ENCODE results near the gene TNFSF15. TPM values are rescaled to one million over a fixed set of nuclear protein-coding genes. Genes with fewer than 3 reads are reported as not detected.
"Not testable (repeated sequence)": the region's sequence is repeated elsewhere in the genome, so short reads cannot be mapped to it uniquely, and the experiment has no call there.

TNFSF15 gene
- total RNA-seq, 1 experiment from 2014 or later, result 0.15 TPM

DNA sequence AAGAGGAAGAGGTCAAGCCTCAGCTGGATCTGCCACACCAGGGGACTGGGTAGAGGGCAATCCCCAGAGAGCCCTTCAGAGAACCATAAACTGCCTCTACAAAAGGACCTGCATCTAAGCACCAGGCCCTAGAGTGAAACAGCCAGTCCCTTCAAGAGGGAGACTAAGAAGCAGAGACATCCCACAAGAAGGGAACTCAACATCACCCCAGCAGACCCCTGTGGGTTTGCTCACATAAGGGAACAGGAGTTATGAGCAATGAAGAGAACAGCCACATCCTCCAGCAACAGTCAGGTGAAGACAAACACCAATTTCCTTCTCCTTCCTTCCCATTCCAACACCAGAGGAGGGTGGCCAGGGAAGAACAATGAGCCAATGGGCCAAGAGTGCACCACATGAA, 48.9 kb downstream of the TNFSF15 start:
- DNase-seq (ENCODE audit: low read depth), result no peak

DNA sequence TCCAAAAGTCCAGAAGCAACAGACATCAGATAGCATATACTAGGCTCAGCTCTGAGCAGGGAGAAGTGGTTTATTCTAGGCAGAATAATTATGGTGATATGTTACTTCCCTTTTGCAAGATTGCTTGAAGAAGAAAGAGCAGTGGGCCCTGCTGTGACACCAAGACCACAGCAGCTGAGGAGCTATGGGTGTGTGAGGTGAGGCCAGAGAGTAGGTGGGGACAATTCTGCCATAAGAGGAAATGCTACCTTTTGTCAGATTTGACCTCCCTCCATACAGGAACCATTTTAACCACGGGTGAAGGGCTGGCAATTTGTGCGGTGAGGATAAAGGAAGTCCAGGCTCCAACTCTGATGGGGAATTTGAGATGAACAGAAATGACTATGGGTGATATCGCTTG, 51.3 kb downstream of the TNFSF15 start:
- DNase-seq (ENCODE audit: low read depth), result no peak

DNA sequence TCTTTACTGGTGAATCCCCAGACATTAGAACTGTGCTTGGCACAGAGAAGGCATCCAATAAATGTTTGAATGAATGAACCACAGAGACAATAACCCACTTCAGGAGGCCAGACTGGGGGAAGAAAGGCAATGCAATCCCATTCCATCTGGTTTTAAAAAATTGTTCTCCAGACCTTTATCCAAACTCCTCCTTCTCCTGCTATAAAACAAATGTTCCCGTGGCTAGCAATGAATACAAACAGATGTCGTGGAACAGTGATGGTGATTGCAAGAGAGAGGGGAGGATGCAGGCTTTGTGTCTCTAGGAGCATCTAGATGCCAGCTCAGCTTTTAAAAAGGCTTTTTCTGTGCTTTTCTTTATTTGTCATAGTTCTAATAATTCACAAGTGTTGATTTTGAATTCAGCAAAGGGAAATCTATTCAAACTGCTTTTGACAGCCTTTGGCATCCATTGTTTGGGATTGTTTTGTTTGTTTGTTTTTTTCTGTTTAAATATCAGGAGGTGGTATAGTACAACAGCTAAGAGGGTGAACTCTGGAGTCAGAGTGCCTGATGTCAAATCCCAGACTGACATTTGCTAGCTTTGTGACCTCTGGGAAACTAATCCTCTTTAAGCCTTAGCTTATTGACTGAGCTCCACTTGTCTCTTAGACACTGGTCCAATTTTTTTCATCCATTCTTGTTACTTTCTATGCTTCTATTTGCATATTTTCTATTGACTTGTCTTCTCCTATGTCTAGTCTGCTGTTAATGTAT, 59.1 kb downstream of the TNFSF15 start:
- DNase-seq (ENCODE audit: low read depth), result no peak

DNA sequence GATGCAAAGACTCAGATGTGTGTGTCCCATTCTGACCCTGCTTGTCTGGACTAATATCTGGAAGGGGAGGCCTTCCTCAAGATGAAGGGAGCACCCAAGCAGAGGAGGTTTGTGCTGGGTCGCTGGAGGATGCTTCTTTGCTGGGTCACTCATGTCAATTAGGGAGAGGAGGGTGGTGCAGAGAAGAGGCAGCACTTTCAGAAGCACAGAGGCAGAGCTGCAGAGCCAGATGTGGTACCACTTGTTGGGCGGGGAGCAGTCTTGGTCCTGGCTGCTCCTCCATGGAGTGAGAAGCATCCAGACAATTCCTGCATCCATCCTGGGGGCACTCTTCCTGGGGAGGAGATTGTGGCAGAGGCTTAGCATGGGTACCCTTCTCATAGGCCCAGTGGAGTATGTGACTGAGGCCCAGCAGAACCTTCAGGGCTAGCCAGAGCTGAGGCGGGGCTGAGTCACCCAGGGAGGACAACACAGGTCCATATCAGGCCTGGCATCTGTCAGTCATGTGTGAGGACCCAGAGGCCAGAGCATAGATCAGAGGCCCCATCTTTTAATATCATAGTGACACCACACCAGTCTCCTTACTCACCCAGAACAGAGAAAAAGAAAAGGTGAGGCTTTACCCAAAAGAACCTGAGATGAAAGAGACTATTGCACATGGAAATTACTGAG, 59.8 kb downstream of the TNFSF15 start:
- DNase-seq (ENCODE audit: low read depth), result no peak

DNA sequence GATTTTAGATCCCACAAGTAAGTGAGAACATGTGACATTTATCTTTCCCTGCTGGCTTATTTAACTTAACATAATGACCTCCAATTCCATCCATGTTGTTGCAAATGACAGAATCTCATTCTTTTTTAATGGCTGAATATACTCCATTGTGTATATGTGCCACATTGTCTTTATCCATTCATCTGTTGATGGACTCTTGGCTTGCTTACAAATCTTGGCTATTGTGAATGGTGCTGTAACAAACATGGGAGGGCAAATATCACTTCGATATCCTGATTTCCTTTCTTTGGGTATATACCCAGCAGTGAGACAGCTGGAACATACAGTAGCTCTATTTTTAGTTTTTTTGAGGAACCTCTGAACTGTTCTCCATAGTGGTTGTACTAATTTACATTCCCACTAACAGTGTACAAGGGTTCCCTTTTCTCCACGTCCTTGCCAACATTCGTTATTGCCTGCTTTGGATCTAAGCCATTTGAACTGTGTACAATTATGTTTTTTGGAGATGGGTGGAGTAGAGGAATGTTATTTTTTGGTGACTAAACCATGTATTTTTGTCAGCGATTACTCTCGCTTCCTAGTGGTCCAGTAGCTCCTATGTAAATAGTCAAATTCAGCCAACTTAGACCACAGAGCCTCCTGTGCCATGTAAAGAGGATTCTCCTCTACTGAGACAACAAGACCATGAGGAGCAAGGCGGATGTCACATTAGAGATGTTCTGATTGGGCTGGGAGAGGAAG, 60.6 kb downstream of the TNFSF15 start:
- no peak for DNase-seq (ENCODE audit: low read depth)

DNA sequence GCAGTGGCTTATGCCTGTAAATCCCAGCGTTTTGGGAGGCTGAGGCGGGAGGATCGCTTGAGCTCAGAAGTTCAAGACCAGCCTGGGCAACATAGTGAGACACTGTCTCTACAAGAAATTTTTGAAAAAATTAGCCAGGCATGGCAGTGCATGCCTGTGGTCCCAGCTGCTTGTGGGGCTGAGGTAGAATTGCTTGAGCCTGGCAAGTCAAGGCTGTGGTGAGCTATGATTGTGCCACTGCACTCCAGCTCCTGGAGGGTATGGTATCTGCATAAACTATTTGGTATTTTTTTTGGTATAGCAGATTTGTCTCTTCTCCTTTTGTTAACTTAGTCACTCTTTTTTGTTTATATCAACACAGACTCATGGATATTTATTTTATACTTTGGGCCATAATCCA, 62.4 kb downstream of the TNFSF15 start:
- DNase-seq (ENCODE audit: low read depth), result peak; percentile 36

DNA sequence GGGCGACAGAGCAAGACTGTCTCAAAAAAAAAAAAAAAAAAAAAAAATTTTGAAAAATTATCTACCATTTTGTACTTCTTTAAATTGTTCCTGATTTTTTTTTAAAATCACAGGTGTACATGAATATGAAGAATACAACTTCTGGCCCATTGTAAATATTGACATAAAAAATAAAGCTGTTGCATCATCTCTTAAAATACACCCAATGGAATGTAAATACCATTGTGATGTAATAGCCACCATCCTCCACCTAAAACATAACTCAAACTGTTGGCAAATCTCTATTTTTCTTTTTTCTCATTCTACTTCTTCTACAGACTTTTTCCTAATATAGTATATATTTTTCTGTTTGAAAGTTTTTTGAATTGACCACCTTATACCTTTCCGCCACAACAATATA, 62.9 kb downstream of the TNFSF15 start:
- no peak for DNase-seq (ENCODE audit: low read depth)

DNA sequence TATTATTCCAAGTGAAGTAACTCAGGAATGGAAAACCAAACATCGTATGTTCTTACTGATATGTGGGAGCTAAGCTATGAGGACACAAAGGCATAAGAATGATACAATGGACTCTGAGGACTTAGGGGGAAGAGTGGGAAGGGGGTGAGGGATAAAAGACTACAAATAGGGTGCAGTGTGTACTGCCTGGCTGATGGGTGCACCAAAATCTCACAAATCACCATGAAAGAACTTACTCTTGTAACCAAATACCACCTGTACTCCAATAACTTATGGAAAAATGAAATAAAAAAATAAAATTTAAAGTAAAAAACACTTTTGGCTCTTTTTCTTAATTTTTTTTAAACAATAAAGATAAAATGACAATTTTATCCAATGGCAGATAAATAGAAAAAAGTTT, 64.3 kb downstream of the TNFSF15 start:
- DNase-seq (ENCODE audit: low read depth), result not testable (repeated sequence)

DNA sequence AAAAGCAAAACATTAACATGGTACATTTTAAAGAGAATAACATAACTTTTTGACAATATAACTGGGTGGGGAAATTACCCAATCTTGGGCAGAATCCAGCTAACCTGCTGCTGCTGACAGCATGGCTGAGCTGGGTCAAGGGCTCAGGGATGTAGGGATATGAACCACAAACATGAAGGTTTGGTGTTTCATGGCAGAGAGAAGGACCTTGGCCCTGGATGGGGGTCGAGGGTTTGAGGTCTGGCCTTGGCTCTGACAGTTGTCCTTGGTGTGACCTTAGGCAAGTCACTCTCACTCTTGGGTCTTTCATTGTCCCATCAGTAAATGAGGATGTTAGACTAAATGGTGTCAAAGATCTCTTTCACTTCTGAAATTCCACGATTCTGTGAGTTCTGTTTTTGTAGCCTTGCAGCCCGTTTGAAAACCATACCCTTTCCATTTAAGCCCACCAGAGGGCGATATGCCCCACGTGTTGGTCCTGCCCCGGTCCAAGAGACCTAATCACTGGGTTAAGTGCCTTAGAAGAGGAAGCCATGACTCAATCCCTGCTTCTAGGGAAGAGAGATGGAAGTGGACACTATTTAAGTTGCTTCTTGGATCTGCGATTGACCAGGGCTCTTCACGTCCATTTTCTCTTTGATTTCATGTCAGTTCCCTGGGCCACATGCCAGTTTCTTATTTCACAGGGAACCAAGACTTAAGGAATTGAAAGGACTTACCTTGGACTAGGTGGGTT, 67.1 kb downstream of the TNFSF15 start:
- peak; percentile 89 for DNase-seq (ENCODE audit: low read depth)

DNA sequence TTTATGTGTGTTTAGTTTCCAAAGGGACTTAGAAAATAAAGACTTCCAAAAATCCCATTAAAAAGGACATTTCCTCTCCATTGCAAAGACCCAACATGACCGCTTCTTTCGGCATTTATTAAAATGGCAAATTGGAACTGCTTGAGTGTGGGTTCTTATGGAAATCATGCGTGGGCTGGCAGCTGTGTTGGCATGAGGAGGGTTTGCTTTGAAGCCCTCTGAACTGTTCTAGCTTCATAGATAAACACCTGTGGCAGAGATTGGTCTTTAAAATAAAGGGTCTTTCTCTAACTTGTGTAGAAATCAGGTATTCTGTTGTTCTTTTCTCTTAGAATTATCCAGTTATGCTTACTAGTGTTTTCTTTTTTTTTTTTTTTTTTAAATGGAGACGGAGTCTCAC, 68.0 kb downstream of the TNFSF15 start:
- no peak for DNase-seq (ENCODE audit: low read depth)

DNA sequence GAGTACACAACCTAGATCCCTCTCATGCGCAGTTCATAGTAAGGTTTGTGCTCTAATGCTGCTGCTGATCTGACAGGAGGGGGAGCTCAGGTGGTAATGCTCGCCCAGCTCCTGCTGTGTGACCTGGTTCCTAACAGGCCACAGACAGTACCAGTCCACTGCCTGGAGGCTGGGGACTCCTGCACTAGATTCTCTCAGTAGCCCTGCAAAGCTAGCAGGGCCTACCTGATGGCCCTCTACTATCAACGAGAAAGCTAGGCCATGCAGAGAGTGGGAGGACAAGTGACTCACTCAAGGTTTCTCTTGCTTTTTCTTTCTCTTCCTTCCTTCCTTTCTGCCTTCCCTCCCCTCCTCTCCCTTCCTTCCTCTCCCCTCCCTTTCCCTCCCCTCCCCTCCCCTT, 68.7 kb downstream of the TNFSF15 start:
- DNase-seq (ENCODE audit: low read depth), result no peak

DNA sequence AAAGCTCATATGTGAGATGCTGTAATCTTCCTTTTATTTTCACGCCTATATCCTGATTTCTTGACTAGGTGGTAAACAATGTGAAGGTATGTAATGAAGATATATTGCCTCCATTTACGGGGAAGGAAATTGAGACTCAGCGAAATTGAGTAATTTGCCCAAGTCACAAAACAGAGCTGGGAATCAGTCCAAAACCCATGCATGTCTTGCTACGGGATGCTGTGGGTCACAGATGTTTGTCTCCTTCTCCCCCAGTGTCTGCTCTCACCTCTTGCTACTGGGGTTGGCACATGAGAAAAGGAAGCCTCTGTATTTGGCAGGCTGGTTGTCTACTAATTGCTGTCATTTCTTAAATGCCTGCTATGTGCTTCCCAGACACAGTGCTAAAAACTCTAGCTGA, 70.1 kb downstream of the TNFSF15 start:
- DNase-seq (ENCODE audit: low read depth), result peak; percentile 73

DNA sequence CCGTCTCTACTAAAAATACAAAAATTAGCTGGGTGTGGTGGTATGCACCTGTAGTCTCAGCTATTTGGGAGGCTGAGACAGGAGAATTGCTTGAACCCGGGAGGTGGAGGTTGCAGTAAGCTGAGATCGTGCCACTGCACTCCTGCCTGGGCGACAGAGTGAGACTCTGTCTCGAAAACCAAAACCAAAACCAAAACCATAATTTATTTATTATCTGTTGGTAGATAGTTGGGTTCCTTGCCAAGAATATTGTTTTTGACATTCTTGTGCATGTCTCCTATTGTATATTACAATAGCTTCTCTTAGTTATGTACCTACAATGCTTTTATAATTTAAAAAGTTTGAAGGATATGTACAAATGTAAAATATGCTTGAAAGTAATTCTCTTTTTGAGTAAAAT, 70.7 kb downstream of the TNFSF15 start:
- DNase-seq (ENCODE audit: low read depth), result not testable (repeated sequence)

Other genes starting within 250 kb of the TNFSF15 start
- 175 and 227 TPM in 2 replicates for gene ATP6V1G1, start 218.3 kb downstream of the TNFSF15 start, total RNA-seq (2014; rRNA removed; shearing (Covaris generic))
- 5.3 and 8.3 TPM in 2 replicates for gene TMEM268, start 194.7 kb downstream of the TNFSF15 start, total RNA-seq (2014; rRNA removed; shearing (Covaris generic))
- gene TEX53, start 148.2 kb downstream of the TNFSF15 start, total RNA-seq (2014; rRNA removed; shearing (Covaris generic)), result not detected in 2 replicates
- gene TEX48, start 123.8 kb downstream of the TNFSF15 start, total RNA-seq (2014; rRNA removed; shearing (Covaris generic)), result not detected in 2 replicates
- not detected in 2 replicates for gene TNFSF8, start 124.6 kb upstream of the TNFSF15 start, total RNA-seq (2014; rRNA removed; shearing (Covaris generic))